ENCODE measurements around the gene EPOP. TPM values are rescaled to one million over a fixed set of nuclear protein-coding genes. Genes with fewer than 3 reads are reported as not detected.

The EPOP gene
- total and polyA plus RNA-seq, 2 of the 13 experiments (the other 11 are each of a cell fraction or from before 2014, with no cell fraction given) = 14.7 to 37.8 TPM

- no peak for TF ChIP-seq ZFYVE20 (CRISPR knock-in tag; IDR thresholded peaks at IDR 0.05; ENCODE audit: borderline replicate concordance, low read depth)
- TF ChIP-seq PHB2 (IDR thresholded peaks at IDR 0.05; ENCODE audit: partially characterized antibody) = no peak
- TF ChIP-seq, protein P1, sequence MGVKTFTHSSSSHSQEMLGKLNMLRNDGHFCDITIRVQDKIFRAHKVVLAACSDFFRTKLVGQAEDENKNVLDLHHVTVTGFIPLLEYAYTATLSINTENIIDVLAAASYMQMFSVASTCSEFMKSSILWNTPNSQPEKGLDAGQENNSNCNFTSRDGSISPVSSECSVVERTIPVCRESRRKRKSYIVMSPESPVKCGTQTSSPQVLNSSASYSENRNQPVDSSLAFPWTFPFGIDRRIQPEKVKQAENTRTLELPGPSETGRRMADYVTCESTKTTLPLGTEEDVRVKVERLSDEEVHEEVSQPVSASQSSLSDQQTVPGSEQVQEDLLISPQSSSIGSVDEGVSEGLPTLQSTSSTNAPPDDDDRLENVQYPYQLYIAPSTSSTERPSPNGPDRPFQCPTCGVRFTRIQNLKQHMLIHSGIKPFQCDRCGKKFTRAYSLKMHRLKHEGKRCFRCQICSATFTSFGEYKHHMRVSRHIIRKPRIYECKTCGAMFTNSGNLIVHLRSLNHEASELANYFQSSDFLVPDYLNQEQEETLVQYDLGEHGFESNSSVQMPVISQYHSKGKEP (CRISPR knock-in tag; IDR thresholded peaks at IDR 0.05) = 0 out of 2 replicates have a peak, but pooled peaks have one; percentile 35
- TF ChIP-seq, protein P2, sequence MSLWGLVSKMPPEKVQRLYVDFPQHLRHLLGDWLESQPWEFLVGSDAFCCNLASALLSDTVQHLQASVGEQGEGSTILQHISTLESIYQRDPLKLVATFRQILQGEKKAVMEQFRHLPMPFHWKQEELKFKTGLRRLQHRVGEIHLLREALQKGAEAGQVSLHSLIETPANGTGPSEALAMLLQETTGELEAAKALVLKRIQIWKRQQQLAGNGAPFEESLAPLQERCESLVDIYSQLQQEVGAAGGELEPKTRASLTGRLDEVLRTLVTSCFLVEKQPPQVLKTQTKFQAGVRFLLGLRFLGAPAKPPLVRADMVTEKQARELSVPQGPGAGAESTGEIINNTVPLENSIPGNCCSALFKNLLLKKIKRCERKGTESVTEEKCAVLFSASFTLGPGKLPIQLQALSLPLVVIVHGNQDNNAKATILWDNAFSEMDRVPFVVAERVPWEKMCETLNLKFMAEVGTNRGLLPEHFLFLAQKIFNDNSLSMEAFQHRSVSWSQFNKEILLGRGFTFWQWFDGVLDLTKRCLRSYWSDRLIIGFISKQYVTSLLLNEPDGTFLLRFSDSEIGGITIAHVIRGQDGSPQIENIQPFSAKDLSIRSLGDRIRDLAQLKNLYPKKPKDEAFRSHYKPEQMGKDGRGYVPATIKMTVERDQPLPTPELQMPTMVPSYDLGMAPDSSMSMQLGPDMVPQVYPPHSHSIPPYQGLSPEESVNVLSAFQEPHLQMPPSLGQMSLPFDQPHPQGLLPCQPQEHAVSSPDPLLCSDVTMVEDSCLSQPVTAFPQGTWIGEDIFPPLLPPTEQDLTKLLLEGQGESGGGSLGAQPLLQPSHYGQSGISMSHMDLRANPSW (CRISPR knock-in tag; IDR thresholded peaks at IDR 0.05; ENCODE audit: borderline replicate concordance) = peak; percentile 8; the same call in 1 of the 2 replicates
- TF ChIP-seq ZNF12 (CRISPR knock-in tag; IDR thresholded peaks at IDR 0.05) = peak; percentile 46; the same call in 1 of the 2 replicates
- TF ChIP-seq SP2 (CRISPR knock-in tag; IDR thresholded peaks at IDR 0.05) = no peak
- TF ChIP-seq SMC3 (IDR thresholded peaks at IDR 0.05; ENCODE audit: low read length) = no peak
- peak; percentile 53; the same call in 1 of the 2 replicates for TF ChIP-seq ZNF354B (CRISPR knock-in tag; IDR thresholded peaks at IDR 0.05)
- peak; percentile 51; the same call in 1 of the 2 replicates for TF ChIP-seq SMYD3 (CRISPR knock-in tag; IDR thresholded peaks at IDR 0.05)
- TF ChIP-seq ZFP91 (CRISPR knock-in tag; IDR thresholded peaks at IDR 0.05; ENCODE audit: borderline replicate concordance) = peak; percentile 10
- 0 out of 2 replicates have a peak, but pooled peaks have one; percentile 76 for TF ChIP-seq WIZ (CRISPR knock-in tag; IDR thresholded peaks at IDR 0.05)
- TF ChIP-seq ZNF232 (CRISPR knock-in tag; IDR thresholded peaks at IDR 0.05; ENCODE audit: borderline replicate concordance) = peak; percentile 14; the same call in 1 of the 2 replicates
- TF ChIP-seq POLR2A (IDR thresholded peaks at IDR 0.05; ENCODE audit: insufficient read depth in 1 of 2, low read depth in 2 of 2, low read length in 2 of 2) = peak; percentile 30 to 38; a peak in 2 of 4 replicates
- TF ChIP-seq NR2F1 (CRISPR knock-in tag; IDR thresholded peaks at IDR 0.05) = 0 out of 4 replicates have a peak, but pooled peaks of 1 of the 2 experiments have one; percentile 29
- peak in 1 of 2 experiments; percentile 14; a peak in 1 of 4 replicates for TF ChIP-seq KLF16 (CRISPR knock-in tag; IDR thresholded peaks at IDR 0.05)
- TF ChIP-seq, protein P3, sequence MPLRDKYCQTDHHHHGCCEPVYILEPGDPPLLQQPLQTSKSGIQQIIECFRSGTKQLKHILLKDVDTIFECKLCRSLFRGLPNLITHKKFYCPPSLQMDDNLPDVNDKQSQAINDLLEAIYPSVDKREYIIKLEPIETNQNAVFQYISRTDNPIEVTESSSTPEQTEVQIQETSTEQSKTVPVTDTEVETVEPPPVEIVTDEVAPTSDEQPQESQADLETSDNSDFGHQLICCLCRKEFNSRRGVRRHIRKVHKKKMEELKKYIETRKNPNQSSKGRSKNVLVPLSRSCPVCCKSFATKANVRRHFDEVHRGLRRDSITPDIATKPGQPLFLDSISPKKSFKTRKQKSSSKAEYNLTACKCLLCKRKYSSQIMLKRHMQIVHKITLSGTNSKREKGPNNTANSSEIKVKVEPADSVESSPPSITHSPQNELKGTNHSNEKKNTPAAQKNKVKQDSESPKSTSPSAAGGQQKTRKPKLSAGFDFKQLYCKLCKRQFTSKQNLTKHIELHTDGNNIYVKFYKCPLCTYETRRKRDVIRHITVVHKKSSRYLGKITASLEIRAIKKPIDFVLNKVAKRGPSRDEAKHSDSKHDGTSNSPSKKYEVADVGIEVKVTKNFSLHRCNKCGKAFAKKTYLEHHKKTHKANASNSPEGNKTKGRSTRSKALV (CRISPR knock-in tag; IDR thresholded peaks at IDR 0.05) = 0 out of 2 replicates have a peak, but pooled peaks have one; percentile 14
- TF ChIP-seq NFRKB (IDR thresholded peaks at IDR 0.05) = no peak
- TF ChIP-seq, protein P4, sequence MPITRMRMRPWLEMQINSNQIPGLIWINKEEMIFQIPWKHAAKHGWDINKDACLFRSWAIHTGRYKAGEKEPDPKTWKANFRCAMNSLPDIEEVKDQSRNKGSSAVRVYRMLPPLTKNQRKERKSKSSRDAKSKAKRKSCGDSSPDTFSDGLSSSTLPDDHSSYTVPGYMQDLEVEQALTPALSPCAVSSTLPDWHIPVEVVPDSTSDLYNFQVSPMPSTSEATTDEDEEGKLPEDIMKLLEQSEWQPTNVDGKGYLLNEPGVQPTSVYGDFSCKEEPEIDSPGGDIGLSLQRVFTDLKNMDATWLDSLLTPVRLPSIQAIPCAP (CRISPR knock-in tag; IDR thresholded peaks at IDR 0.05; ENCODE audit: low read depth) = peak; percentile 58; the same call in 1 of the 2 replicates
- TF ChIP-seq ZNF224 (CRISPR knock-in tag; IDR thresholded peaks at IDR 0.05) = peak; percentile 23; the same call in 1 of the 2 replicates
Measured at GRCh38 chr17:38657824-38658740, 16.7 kb downstream of the EPOP start (continued).
